ENCODE results near the gene ABCB10. TPM values are rescaled to one million over a fixed set of nuclear protein-coding genes. Genes with fewer than 3 reads are reported as not detected.
A peak's percentile ranks its signal among the peaks of the same experiment; 100 is the strongest.

ABCB10 gene
- total RNA-seq, 1 donor: 13.4 TPM

DNA sequence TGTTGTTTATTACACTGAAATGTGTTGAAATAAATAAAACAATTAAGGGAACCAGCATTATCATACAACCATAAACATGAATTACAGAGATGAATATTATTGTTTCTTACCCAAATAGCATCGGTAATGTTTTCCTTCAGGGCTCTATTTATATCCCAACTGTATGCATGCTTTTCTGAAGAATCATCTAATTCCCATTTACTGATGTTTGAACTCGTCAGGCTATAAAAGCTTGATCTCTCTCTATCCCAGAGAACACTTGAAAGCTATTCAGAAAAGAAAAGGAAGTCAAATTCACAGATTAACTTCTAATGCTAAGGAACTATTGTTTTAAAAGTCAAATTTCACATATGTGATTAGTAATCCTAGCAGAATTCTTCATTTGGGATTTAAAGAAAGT, 62.7 kb downstream of the ABCB10 start:
- Histone ChIP-seq H3K4me2 (ENCODE audit: insufficient read depth, low read length) (no peak overlapping the region), H3K4me3 (ENCODE audit: insufficient read depth, low read length) (no peak overlapping the region), H2AFZ (ENCODE audit: low read length) (no peak overlapping the region), H3K36me3 (ENCODE audit: insufficient read depth, low read length) (peaks cover 56% of the 10 kb centered on the region), H4K20me1 (ENCODE audit: insufficient read depth, low read length) (no peaks in the 10 kb centered on the region), H3K27ac (ENCODE audit: low read depth, low read length) (no peak overlapping the region), H3K27me3 (ENCODE audit: insufficient read depth, low read length) (no peaks in the 10 kb centered on the region), H3K9me3 (ENCODE audit: low read depth, low read length) (no peaks in the 10 kb centered on the region), H3K4me1 (ENCODE audit: insufficient read depth, low read length) (no peaks in the 10 kb centered on the region), H3K79me2 (ENCODE audit: insufficient read depth, low read length) (no peaks in the 10 kb centered on the region)
- peak; percentile 70 for DNase-seq (ENCODE audit: insufficient read length, low spot score, missing footprints)
- TF ChIP-seq, protein P1, sequence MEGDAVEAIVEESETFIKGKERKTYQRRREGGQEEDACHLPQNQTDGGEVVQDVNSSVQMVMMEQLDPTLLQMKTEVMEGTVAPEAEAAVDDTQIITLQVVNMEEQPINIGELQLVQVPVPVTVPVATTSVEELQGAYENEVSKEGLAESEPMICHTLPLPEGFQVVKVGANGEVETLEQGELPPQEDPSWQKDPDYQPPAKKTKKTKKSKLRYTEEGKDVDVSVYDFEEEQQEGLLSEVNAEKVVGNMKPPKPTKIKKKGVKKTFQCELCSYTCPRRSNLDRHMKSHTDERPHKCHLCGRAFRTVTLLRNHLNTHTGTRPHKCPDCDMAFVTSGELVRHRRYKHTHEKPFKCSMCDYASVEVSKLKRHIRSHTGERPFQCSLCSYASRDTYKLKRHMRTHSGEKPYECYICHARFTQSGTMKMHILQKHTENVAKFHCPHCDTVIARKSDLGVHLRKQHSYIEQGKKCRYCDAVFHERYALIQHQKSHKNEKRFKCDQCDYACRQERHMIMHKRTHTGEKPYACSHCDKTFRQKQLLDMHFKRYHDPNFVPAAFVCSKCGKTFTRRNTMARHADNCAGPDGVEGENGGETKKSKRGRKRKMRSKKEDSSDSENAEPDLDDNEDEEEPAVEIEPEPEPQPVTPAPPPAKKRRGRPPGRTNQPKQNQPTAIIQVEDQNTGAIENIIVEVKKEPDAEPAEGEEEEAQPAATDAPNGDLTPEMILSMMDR (IDR thresholded peaks at IDR 0.05; ENCODE audit: extremely low read depth, low read depth, low read length): no peak

DNA sequence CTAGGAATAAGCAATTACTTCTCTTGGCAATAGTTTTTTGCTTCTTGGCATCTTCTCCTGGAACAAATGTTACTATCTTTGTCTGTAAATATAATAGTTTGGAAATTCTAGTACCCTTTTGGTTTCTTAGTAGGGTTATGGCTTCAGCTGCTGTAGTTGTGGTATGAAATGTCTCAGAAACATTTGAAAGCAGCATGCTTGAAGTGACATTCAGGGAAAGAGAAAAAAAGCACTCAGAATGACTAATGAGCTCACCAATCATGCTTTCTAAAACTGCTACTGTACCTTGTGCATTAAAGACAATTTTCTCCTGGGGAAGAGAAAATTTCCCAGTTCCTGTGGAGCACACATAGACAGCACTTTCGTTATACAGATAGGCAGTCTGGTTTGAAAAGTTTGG, 71.3 kb downstream of the ABCB10 start:
- Histone ChIP-seq H4K20me1 (ENCODE audit: insufficient read depth, low read length) (no peaks in the 10 kb centered on the region), H3K4me2 (ENCODE audit: insufficient read depth, low read length) (no peak overlapping the region), H3K79me2 (ENCODE audit: insufficient read depth, low read length) (no peaks in the 10 kb centered on the region), H3K4me1 (ENCODE audit: insufficient read depth, low read length) (no peaks in the 10 kb centered on the region), H3K9me3 (ENCODE audit: low read depth, low read length) (no peaks in the 10 kb centered on the region), H3K27me3 (ENCODE audit: insufficient read depth, low read length) (no peaks in the 10 kb centered on the region), H2AFZ (ENCODE audit: low read length) (no peak overlapping the region), H3K36me3 (ENCODE audit: insufficient read depth, low read length) (peaks cover 45% of the 10 kb centered on the region), H3K27ac (ENCODE audit: low read depth, low read length) (no peak overlapping the region), H3K4me3 (ENCODE audit: insufficient read depth, low read length) (no peak overlapping the region)
- DNase-seq (ENCODE audit: insufficient read length, low spot score, missing footprints): no peak
- TF ChIP-seq, protein P1 (IDR thresholded peaks at IDR 0.05; ENCODE audit: extremely low read depth, low read depth, low read length): no peak

DNA sequence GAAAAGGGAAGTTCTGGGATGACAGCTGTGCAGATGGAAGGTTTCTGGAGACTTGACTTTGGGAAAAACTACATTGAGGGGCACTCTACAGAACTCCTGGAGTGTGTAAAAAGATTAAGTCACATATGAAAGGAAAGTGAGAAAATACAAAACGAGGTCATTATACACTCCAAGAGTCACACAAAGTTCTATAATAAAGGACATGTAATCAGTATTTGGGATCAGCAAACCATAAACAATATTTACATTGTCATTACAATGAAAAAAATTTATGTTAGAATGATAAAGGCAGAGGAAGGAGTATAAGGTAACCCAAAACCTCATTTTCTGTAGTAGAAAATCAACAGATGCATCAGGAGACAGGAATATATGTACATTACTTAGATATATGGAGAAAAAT, 73.2 kb downstream of the ABCB10 start:
- no peaks in the 10 kb centered on the region for H3K9me3 ChIP-seq (ENCODE audit: low read depth, low read length)
- DNase-seq (ENCODE audit: insufficient read length, low spot score, missing footprints): no peak
- H4K20me1 ChIP-seq (ENCODE audit: insufficient read depth, low read length): no peaks in the 10 kb centered on the region
- H3K4me3 ChIP-seq (ENCODE audit: insufficient read depth, low read length): no peak overlapping the region
- H3K27me3 ChIP-seq (ENCODE audit: insufficient read depth, low read length): no peaks in the 10 kb centered on the region
- TF ChIP-seq, protein P1 (IDR thresholded peaks at IDR 0.05; ENCODE audit: extremely low read depth, low read depth, low read length): no peak
- no peak overlapping the region for H3K4me2 ChIP-seq (ENCODE audit: insufficient read depth, low read length)
- H3K27ac ChIP-seq (ENCODE audit: low read depth, low read length): no peak overlapping the region
- no peak overlapping the region for H2AFZ ChIP-seq (ENCODE audit: low read length)
- H3K79me2 ChIP-seq (ENCODE audit: insufficient read depth, low read length): no peaks in the 10 kb centered on the region
- peaks cover 49% of the 10 kb centered on the region for H3K36me3 ChIP-seq (ENCODE audit: insufficient read depth, low read length)
- no peaks in the 10 kb centered on the region for H3K4me1 ChIP-seq (ENCODE audit: insufficient read depth, low read length)

DNA sequence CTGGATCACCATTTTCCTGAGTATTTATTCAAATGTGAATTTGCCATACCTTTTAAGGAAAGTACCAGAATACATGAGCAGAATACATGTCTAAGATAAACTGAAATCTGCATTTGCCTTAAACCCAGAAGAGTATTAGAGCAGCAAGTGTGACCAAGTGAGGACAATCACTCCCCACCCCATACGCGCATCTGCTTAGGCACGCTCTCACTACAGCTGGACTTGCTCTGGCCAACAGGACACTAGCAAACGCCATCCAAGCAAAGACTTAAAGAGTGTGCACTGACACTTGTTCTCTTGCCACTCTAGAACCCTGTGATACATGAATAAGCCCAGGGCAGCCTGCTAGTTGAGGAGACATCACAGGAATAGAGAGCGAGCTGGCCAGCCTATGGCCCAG, 76.0 kb downstream of the ABCB10 start:
- Histone ChIP-seq H3K36me3 (ENCODE audit: insufficient read depth, low read length) (peaks cover 41% of the 10 kb centered on the region), H3K4me1 (ENCODE audit: insufficient read depth, low read length) (no peaks in the 10 kb centered on the region), H3K4me3 (ENCODE audit: insufficient read depth, low read length) (no peak overlapping the region), H3K27ac (ENCODE audit: low read depth, low read length) (peak overlapping the region; percentile 3), H3K79me2 (ENCODE audit: insufficient read depth, low read length) (peaks cover 3% of the 10 kb centered on the region), H2AFZ (ENCODE audit: low read length) (no peak overlapping the region), H3K9me3 (ENCODE audit: low read depth, low read length) (no peaks in the 10 kb centered on the region), H3K4me2 (ENCODE audit: insufficient read depth, low read length) (no peak overlapping the region), H4K20me1 (ENCODE audit: insufficient read depth, low read length) (no peaks in the 10 kb centered on the region), H3K27me3 (ENCODE audit: insufficient read depth, low read length) (no peaks in the 10 kb centered on the region)
- TF ChIP-seq, protein P1 (IDR thresholded peaks at IDR 0.05; ENCODE audit: extremely low read depth, low read depth, low read length): no peak
- DNase-seq (ENCODE audit: insufficient read length, low spot score, missing footprints): no peak
